Upper lobe of left lung (tissue), 4 donors: ENCODE results near the gene DMRT3.

Experiments used
- CTCF ChIP-seq, 6 experiments: fragments of 450-650 bp in 4 of 6; fragments of 200-600 bp in 2 of 6; sonication (generic) in 2 of 6; IDR thresholded peaks; one replicate each; pipeline ENCODE4 v1.5.1; 2016 to 2019; ENCODE audit warnings: antibody characterized with exemption in 6 of 6
- POLR2A ChIP-seq, 4 donors: fragments of 450-650 bp; IDR thresholded peaks; one replicate each; pipeline ENCODE4 v1.5.1; 2016 to 2017; ENCODE audit warnings: antibody characterized with exemption in 4 of 4, mild to moderate bottlenecking in 2 of 4
- POLR2AphosphoS5 ChIP-seq, 2 donors: sonication (generic); formaldehyde crosslinking; IDR thresholded peaks; one replicate each; pipeline ENCODE4 v1.5.1; 2017; ENCODE audit warnings: antibody characterized with exemption in 2 of 2

- TF ChIP-seq POLR2AphosphoS5 (IDR thresholded peaks at IDR 0.05) (no peak), CTCF (IDR thresholded peaks at IDR 0.05) (no peak), POLR2A (IDR thresholded peaks at IDR 0.05) (no peak)
Measured at GRCh38 chr9:1013021-1013420, 36.6 kb downstream of the DMRT3 start.
